SW 1271 (cell line): ENCODE data around the gene KYNU.
"Not testable (repeated sequence)": the region's sequence is repeated elsewhere in the genome, so short reads cannot be mapped to it uniquely, and the experiment has no call there.

ENCODE experiments used
- DNase-seq, 2 experiments: peaks; one replicate each; lab custom pipeline; 2025; lab: John Stamatoyannopoulos, UW

The KYNU gene

DNA sequence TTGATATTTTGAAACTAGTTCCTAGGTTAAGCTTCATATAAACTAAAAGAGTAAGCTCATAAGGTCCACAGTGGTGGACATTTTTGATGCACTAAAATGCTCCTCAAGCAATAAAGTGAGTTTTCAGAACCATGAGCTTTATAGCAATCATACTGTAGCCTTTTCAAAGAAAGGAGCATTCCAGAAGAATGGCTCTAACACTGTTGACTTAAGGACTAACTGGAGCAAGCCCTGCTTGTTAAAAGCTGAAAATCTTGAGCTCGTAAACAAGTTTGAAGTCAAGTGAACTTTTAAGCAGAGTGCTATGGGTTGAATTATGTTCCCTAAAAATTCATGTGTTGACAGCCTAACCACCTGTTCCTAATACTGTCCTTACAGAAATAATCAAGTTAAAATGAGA, 38.0 kb downstream of the KYNU start:
- DNase-seq = no peak

DNA sequence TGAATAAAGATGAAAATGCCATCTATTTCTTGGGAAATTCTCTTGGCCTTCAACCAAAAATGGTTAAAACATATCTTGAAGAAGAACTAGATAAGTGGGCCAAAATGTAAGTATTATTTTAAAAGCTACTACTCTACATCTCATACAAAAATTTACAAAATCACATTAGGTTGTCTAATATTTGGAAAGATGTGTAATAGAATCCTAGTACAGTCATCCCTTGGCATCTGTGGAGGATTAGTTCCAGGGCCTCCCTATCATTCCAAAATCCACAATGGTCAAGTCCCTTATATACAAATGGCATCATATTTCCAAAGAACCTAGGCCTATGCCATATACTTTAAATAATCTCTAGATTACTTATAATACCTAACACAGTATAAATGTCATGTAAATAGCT, 41.2 kb downstream of the KYNU start:
- no peak for DNase-seq

DNA sequence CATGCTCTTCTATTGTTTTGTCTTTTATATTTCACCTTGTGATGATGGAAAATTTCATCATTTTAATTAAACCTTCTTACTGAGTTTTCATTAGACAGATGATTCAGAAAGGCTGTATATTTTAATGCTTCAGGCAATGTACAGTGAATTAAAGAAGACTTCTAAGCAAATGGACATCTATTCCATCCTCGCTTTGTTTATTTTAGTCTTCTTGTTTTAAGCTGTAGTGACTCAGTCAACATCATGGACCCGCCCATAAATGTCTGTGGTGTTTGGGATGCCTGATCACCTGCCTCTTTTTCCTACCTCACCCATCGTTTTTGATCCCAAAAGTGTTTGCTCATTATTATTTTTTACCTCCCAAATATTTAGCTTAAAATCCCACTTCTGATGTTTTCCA, 43.1 kb downstream of the KYNU start:
- no peak for DNase-seq

DNA sequence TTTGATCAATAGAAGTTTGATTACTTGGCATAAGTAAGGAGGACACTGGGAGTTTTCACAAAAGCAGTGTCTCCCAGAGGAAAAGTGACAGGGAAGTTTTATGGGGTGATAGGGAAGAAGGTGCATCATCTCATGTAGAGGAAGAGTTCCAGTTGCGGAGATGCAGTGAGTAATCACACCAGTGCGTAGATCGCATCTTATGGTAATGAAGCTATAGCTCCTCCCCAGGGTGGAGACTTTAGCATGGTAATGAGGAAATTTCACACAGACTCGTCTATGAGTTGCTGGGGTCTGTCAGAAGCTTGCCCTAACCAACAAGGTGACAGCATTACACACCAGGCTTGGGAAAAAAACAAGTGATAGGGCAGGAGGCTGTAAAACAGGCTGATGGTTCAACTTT, 49.0 kb downstream of the KYNU start:
- no peak for DNase-seq

DNA sequence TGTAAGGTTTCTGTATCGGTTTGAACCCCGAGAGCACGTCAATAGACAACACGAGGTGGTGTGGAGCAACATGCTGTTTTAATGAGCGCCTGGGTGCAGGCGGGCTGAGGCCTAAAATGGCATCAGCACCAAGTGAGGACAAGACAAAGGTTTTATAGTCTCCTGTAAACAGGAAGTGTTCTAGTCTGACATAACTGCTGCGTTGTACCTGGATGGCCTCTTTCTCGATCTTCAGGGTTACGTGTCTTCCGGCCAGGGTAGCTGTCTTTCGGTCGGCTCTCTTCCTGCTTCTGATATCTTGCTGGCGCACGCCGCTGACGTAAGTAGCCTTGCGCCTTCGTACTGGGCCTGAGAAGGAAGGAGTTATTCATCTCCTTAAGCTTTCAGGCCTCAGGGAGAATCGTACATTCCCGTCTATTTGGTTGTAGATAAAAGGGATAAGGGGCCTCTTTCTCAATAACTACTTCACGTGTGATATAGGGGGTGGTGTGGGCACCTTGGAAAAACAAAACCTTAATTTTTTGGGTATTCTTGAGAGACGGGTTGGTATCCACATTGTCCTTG, 53.5 kb downstream of the KYNU start:
- DNase-seq = no peak

DNA sequence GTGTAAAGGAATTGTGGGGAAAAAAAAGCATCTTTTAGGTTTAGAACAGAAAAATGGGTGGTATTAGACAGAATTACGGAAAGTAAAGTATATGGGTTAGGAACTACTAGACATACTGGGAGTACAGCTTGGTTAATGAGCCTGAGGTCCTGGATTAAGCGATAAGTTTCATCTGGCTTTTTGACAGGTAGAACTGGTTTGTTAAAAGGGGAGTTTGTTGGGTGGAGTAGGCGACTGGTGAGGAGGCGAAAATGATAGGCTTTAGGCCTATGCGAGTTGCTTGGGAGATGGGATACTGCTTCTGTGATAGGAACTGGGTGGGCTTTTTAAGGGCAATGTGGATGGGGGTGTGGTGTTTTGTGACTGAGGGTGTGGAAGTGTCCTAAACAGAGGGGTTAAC, 56.5 kb downstream of the KYNU start:
- no peak for DNase-seq

DNA sequence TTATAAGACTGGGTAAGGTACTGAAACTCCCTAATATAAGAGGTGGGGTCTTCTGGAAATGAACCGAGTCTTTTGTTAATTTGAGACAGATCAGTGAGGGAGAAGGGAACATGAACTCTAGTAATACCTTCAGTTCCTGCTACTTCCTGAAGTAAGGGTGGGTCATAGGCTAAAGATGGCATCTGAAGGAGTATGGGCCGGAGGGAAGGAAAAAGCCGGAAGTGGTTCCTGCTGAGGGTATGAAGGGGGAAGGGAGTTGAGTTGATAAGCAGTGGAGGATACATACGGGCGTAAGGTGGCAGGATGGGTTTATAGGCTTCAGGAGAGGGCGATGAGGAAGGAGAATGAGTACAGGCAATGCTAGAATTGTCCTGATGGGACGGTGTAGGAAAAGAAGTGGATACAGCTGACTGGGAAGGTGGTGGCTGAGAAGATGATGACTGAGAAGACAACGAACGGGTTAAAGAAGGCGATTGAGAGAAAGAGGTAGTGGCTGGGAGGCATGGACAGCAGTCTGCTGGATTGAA, 58.2 kb downstream of the KYNU start:
- no peak for DNase-seq

DNA sequence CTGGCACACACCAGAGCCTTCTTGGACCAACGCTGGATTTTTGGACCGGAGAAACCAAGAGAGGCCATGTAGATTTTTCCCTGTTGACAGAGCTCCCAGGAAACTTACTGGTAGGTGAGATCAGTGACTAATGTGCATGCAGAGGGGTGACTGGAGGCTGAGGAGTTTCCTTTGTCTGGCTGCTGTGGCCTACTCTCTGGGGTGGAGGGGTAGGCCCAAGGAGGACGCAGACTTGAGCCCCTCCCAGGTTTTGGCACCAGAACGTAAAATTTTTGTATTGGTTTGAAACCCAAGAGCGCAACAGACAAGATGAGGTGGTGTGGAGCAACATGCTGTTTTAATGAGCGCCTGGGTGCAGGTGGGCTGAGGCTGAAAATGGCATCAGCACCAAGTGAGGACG, 59.2 kb downstream of the KYNU start:
- no peak for DNase-seq

DNA sequence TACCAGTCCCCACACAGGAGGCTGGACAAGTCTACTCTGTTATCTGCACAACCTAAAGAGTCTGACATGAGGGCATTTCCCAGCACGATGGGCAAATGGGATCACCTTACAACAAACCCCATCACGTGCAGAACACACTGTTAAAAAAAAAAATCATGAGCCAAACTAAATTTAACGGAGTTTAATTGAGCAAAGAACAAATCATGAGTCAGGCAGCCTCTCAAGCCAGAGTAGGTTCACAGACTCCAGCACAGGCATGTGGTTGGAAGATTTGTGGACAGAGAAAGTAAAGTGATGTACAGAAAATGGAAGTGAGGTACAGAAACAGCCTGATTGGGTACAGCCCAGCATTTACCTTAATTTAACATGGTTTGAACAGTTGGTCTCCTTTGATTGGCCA, 59.9 kb downstream of the KYNU start:
- DNase-seq = no peak

DNA sequence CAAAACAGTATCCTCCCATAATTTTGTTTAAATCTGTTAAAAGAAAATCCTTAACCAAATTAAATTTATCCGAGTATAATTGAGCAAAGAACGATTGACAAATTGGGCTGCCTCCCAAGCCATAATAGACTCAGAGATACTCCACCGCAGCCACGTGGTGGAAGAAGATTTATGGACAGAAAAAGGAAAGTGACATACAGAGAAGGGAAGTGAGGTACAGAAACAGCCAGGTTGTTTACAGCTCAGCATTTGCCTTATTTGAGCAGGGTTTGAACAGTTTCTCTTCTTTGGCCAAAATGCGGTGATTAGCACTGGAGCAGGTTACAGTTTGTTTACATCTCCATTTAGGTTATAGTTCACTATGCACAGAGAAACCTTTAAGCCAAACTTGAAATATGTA, 60.8 kb downstream of the KYNU start:
- DNase-seq = no peak

DNA sequence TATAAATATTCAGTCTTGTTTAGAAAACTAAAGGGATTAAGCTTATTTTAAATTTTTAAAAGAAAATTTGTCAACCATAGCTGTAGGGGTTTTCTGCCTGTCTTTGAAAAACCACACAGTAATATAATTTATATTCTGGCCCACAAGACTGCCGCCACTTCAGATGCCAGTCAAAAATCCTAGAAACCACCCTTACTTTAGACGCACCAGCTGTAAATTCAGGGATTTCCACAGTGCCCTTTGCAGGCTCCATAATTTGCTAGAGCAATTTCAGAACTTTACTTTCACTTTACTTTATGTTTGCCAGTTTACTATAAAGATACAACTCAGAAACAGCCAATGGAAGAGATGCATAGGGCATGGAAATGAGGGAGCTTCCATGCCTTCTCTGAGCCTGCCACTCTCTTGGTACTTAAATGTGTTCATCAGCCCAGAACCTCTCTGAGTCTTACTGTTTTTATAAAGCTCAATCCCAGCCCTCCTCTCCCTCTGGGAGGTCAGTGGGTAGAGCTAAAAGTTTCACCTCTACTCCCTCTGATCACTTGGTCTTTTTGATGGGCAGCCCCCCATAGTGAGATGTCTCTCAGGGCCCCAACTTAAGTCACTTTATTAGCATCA, 63.3 kb downstream of the KYNU start:
- no peak for DNase-seq

DNA sequence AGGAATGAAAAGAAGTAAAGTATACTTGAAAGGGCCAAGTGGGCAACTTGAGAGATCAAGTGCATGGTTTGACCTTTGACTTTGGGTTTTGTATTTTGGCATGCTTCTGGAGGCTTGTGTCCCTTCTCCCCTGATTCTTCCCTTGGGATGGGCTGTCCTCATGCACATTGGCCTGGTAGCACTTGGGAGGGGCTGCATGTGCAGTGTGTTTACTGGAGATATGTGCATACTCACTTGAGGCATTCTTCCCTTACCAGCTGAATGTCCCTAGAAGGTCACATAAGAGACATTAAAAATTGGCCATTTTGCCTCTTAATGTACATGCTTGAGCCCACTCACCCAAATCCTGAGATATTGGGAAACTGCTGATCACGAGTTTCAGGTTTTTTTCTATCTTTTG, 65.2 kb downstream of the KYNU start:
- no peak for DNase-seq

DNA sequence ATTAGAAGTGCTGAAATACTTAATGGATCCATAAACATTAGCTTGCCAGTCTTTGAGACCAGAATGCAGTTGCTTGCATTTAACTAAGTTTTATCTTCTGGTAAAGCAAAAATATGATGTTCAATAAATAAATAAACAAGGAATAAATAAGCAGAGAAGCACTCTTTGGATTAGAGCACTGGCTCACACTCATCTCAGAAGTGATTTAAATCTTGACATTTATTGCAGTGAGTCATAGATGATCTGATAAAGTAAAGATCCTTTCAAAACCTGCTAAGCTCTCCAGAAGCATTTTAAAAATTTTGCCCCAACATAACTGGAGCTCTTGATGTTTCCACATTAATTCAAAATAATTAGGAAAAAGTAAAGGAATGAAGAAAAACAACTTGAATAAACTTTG, 66.8 kb downstream of the KYNU start:
- no peak for DNase-seq

DNA sequence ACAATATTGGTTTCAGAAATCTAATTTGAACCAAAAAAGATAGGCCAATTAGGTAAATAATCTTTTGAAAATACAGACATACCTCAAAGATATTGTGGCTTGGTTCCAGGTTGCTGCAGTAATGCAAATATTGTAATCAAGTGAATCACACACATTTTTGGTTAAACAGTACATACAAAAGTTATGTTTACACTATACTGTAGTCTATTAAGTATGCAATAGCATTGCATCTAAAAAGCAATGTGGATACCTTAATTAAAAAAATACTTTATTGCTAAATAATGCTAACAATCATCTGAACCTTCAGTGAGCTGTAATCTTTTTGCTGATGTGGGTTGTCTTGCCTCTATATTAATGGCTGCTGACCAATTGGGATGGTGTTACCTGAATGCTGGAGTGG, 67.3 kb downstream of the KYNU start:
- no peak for DNase-seq

DNA sequence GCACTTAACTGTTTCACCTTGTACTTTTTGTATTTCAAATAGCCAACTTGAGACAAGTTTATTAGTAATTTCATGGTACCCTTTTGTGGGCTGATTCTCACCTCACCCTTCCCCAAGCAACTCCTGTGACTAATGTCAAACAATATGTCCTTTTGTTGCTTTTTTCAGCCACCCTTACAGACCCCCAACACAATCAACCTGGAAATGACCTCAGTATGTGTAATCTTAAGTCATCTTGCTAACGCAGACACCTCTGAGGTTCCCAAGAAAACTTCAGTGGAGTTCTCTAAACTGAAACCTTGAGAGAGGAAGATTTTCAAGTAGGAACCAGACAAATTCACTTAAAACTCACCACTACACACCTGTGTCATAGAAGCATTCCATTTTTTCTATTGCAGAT, 69.5 kb downstream of the KYNU start:
- DNase-seq = no peak

DNA sequence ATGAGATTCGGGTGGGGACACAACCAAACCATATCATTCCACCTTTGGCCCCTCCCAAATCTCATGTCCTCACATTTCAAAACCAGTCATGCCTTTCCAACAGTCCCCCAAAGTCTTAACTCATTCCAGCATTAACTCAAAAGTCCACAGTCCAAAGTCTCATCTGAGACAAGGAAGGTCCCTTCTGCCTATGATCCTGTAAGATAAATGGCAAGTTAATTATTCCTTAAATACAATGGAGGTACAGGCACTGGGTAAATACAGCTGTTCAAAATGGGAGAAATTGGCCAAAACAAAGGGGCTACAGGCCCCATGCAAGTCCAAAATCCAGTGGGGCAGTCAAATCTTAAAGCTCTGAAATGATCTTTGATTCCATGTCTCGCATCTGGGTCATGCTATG, 71.3 kb downstream of the KYNU start:
- not testable (repeated sequence) for DNase-seq

DNA sequence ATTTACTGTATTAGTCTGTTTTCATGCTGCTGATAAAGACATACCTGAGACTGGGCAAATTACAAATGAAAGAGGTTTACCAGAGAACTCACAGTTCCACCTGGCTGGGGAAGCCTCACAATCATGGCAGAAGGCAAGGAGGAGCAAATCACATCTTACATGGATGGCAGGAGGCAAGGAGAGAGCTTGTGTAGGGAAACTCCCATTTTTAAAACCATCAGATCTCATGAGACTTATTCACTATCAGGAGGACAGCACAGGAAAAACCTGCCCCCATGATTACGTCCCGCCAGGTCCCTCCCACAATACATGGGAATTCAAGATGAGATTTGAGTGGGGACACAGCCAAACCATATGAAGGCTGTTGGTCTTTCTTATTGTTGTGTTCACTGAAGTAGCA, 72.9 kb downstream of the KYNU start:
- not testable (repeated sequence) for DNase-seq

DNA sequence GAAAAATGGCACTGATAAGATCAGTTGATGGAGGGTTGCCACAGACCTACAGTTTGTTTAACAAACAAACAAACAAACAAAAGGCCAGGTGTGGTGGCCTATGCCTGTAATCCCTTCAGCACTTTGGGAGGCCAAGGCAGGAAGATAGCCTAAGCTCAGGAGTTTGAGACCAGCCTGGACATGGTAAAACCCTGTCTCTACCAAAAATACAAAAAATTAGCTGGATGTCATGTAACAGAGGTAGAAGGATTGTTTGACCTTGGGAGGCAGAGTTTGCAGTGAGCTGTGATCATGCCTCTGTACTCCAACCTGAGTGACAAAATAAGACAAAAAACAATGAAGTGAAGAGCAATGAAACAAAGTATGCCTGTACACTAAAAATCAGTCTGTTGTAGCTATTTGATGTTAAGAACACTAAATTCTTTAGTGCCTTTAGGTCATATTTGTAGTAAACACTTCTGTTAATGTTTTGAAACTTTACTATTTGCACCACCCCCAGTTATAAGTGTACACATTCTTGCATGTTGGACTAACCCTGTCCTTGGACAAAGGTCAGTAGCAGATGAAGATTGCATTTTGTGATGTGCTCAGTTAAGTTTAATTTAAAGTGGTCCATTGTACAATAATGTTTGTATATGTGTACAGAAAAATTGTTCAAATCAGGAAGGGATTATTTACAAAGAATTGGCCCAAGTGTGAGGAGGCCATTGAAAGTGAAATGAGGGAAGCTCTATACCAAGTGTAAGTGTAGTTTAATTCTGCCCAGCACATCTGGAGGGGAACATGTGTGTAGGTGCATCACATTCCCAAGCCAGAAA, 73.9 kb downstream of the KYNU start:
- DNase-seq = no peak

DNA sequence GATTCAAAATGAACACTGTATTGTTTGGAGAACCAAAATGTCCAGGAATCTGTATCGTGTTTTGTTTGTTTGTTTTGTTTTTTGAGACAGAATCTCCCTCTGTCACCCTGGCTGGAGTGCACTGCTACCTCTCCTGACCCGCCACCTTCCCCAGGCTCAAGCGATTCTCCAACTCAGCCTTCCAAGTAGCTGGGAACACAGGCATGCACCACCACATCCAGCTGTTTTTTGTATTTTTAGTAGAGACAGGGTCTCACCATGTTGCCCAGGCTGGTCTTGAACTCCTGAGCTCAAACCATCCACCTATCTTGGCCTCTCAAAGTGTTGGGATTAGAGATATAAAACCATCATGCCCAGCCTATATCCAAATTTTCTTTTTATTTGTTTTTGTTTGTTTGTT, 74.6 kb downstream of the KYNU start:
- DNase-seq = no peak

DNA sequence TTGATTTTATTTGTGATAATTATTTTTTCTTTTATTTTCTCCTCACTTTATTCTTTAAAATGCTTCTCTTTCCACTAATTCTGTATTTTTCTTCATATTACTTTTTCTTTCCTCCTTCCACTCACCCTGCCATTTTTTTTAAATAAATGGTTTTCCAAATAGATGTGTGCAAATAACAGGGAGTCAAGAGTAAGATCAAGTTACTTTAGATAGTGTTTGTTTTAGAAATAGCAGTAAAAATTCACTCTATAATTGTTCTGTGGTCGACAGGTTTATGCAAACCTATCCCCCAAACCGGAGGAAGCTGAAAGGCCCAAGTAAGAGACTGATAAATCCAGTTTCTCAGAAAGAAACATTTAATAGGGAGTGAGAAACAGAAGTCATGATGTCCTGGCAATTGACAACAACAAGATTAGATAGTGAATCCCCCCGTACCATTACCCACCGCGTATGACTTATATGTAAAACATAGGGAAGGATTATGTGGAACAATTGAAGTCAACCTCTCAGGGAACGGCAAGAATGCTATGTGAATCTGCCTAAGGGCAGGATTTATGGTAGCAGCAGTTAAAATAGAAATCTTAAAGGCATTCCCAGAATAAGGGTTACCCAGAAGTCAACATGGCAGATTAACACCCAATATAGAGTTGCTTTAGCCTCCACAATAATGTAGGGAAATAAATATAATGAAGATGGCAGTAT, 75.5 kb downstream of the KYNU start:
- no peak for DNase-seq

DNA sequence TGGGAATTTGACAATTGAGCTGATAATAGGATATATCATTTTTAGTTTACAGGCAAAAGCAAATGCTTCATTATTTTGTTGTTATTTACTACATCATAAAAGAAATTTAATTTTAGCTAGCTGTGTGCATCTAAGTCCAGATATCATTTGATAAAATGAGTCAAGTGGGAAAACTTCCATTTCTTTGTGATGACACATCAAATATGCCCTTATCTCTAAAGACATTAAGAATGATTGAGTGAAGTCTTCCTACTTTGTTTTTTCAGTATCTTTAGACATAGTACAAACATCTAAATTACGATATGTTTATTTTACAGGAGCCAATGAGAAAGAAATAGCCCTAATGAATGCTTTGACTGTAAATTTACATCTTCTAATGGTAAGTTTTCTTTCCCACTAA, 77.0 kb downstream of the KYNU start:
- DNase-seq = no peak

DNA sequence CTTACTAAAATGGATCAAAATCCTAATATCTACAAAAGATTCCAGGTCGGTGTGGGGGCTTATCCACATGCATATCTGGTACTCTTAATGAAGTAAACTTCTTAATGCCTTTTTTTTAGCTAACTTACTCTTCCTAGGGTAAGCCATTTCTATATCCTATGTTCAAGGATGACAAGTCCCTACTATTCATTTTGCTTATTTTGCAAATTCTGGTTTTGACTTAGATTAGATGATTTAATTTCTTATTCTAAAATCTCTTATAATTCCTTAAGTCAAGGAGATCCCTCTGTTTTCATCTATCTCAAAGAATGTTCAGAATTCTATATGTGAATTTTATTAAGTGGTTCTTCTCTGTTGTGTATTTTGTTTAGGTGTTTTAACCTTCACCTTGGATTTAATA, 79.7 kb downstream of the KYNU start:
- no peak for DNase-seq

DNA sequence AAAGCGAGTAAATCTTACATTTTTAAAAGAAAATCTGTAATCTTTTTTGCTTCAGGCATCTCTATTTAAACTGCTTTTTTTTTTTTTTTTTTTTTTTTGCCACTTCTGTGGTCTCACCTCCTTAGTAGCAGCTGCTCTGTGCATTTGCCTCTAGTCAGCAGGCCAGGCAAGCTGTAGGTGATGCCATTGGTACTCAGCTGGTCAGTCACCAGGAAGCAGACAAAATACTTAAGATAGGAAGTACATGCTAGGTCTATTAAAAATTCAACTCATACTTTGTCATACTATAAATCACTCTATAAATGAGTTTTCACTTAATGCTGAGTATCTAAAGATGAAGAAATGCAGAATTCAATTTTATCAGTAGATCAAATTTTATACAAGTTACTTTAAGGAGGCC, 83.7 kb downstream of the KYNU start:
- no peak for DNase-seq
